Activated T-helper 1 cell treated with Interleukin-2 at 50 U/mL for 16 hours (primary cell): Measurements from ENCODE around the gene CCT3.

ENCODE experiments used
- DNase-seq: peaks from one replicate; pipeline ENCODE4 v3.0.0-alpha.2; 2020; ENCODE audit warnings: low read depth

The CCT3 gene

GRCh38 chr1:156276966-156277381 lies 61.1 kb downstream of the CCT3 start:
- no peak for DNase-seq

GRCh38 chr1:156276532-156276931 lies 61.6 kb downstream of the CCT3 start:
- no peak for DNase-seq

- no peak for DNase-seq
These were observed 67.8 kb downstream of the CCT3 start for GRCh38 chr1:156270314-156270713.

- DNase-seq, result no peak
These were observed 69.8 kb downstream of the CCT3 start for GRCh38 chr1:156268336-156268735.

- DNase-seq, result no peak
These were observed 72.0 kb downstream of the CCT3 start for GRCh38 chr1:156266051-156266450.

- no peak for DNase-seq
These were observed 74.8 kb downstream of the CCT3 start for GRCh38 chr1:156263288-156263655.

GRCh38 chr1:156262461-156263287 lies 75.4 kb downstream of the CCT3 start:
- no peak for DNase-seq

GRCh38 chr1:156260896-156261295 lies 77.2 kb downstream of the CCT3 start:
- no peak for DNase-seq

GRCh38 chr1:156259805-156260204 lies 78.3 kb downstream of the CCT3 start:
- DNase-seq, result no peak
